ENCODE data around the gene NRDC. TPM values are rescaled to one million over a fixed set of nuclear protein-coding genes. Genes with fewer than 3 reads are reported as not detected.
"Not testable (repeated sequence)": the region's sequence is repeated elsewhere in the genome, so short reads cannot be mapped to it uniquely, and the experiment has no call there.

NRDC gene
- polyA plus RNA-seq, 1 donor, result 97.3 TPM

DNA sequence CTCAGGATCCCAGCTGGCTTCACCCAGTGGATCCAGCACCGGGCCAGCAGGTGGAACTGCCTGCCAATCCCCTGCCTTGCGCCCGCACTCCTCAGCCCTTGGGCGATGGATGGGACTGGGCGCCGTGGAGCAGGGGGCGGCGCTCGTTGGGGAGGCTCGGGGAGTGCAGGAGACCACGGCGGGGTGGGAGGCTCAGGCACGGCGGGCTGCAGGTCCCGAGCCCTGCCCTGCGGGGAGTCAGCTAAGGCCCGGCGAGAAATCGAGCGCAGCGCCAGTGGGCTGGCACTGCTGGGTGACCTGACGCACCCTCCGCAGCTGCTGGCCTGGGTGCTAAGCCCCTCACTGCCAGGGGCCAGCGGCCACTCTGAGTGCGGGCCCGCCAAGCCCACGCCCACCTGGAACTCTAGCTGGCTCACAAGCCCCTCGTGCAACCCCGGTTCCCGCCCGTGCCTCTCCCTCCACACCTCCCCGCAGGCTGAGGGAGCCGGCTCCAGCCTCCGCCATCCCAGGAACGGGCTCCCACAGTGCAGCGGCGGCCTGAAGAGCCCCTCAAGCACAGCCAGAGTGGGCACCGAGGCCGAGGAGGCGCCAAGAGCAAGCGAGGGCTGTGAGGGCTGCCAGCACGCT, 31.1 kb downstream of the NRDC start:
- Histone ChIP-seq H3K9me3 (ENCODE audit: control insufficient read depth, low read depth, low read length) (peaks cover 7% of the 10 kb centered on the region), H3K4me1 (ENCODE audit: control insufficient read depth, insufficient read depth, low read length) (no peaks in the 10 kb centered on the region), H3K27me3 (ENCODE audit: control insufficient read depth, insufficient read depth, low read length) (no peaks in the 10 kb centered on the region), H3K36me3 (ENCODE audit: control insufficient read depth, insufficient read depth, low read length) (peaks cover 4% of the 10 kb centered on the region), H3K4me3 (ENCODE audit: low read length) (no peak overlapping the region), H3K27ac (ENCODE audit: low read length) (no peak overlapping the region)
- no peak for DNase-seq
- WGBS (ENCODE audit: insufficient coverage, low lambda C conversion rate), result no CpG with 5 or more reads among the region's 42 CpGs

DNA sequence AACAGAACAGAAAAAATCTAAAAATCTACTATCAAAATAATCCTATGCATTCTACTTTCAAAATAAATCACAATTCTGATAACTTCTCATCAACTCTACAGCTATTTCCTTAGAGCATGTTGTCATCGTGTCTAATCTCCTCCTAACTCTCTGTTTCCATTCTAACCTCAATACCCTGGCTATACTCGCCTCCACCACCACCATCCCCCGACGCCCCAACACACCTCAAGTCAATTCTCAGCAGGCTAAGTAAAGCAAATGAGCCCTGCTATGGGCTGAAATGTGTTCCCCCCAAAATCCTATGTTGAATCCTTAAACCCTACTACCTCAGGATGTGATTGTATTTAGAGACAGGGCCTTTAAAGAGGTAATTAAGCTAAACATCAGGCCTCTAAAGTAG, 34.6 kb downstream of the NRDC start:
- Histone ChIP-seq H3K27ac (ENCODE audit: low read length) (no peak overlapping the region), H3K36me3 (ENCODE audit: control insufficient read depth, insufficient read depth, low read length) (peaks cover 13% of the 10 kb centered on the region), H3K27me3 (ENCODE audit: control insufficient read depth, insufficient read depth, low read length) (no peaks in the 10 kb centered on the region), H3K4me3 (ENCODE audit: low read length) (no peak overlapping the region), H3K9me3 (ENCODE audit: control insufficient read depth, low read depth, low read length) (peaks cover 7% of the 10 kb centered on the region), H3K4me1 (ENCODE audit: control insufficient read depth, insufficient read depth, low read length) (no peaks in the 10 kb centered on the region)
- WGBS (ENCODE audit: insufficient coverage, low lambda C conversion rate), result 67% methylated on average over 1 of the region's 4 CpGs
- no peak for DNase-seq

DNA sequence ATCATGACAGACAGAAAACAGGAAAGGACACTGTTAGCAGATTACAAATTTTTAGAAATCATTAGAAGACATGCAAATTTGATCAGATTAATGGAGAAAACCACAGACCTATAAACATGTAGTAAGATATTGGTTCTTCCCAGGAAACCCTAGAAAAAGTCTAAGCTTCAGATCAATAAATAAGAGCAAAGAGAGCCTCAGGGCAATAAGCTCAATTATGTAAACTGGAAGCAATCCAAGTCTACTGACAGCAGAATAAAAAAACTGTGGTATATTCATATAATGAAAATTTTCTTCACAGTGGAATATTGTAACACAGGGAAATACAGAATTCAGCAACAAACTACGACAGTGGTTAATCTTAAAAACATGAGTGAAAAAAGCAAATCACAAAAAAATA, 36.3 kb downstream of the NRDC start:
- Histone ChIP-seq H3K27me3 (ENCODE audit: control insufficient read depth, insufficient read depth, low read length) (no peaks in the 10 kb centered on the region), H3K36me3 (ENCODE audit: control insufficient read depth, insufficient read depth, low read length) (peaks cover 17% of the 10 kb centered on the region), H3K27ac (ENCODE audit: low read length) (no peak overlapping the region), H3K4me1 (ENCODE audit: control insufficient read depth, insufficient read depth, low read length) (no peaks in the 10 kb centered on the region), H3K4me3 (ENCODE audit: low read length) (no peak overlapping the region), H3K9me3 (ENCODE audit: control insufficient read depth, low read depth, low read length) (peaks cover 2% of the 10 kb centered on the region)
- DNase-seq, result no peak
- WGBS (ENCODE audit: insufficient coverage, low lambda C conversion rate), result 89% methylated on average over 1 of the region's 1 CpG

DNA sequence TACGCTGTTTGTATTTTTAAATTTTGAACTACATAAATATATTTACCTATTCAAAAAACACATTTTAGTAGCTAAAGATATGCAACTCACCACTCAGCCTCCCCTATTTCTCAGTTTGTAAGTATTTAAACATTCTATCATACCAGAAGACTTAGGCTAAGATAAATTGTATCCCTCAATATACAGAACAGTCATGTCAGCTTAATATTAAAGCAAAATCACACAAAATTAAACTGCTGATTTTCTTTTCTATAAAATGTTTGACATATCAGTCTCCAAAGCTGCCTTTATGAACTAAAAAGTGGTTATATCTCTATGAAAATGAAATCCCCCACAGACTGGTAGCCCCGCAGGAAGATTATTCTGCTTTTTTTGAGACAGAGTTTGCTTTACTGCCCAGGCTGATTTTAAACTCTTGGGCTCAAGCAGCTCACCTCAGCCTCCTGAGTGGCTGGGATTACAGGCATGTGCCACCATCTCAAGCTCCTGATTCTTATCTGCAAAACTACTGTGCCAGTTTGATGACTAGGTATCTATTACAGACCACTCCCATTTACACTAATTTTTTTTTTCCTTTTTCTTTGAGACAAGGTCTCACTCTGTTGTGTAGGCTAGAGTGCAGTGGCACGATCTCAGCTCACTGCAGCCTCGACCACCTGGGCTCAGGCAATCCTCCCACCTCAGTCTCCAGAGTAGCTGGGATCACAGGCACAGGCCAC, 37.6 kb downstream of the NRDC start:
- H3K4me3 ChIP-seq (ENCODE audit: low read length), result no peak overlapping the region
- WGBS (ENCODE audit: insufficient coverage, low lambda C conversion rate), result 100% methylated on average over 1 of the region's 4 CpGs
- DNase-seq, result no peak
- H3K27me3 ChIP-seq (ENCODE audit: control insufficient read depth, insufficient read depth, low read length), result no peaks in the 10 kb centered on the region
- H3K27ac ChIP-seq (ENCODE audit: low read length), result no peak overlapping the region
- H3K4me1 ChIP-seq (ENCODE audit: control insufficient read depth, insufficient read depth, low read length), result no peaks in the 10 kb centered on the region
- no peaks in the 10 kb centered on the region for H3K9me3 ChIP-seq (ENCODE audit: control insufficient read depth, low read depth, low read length)
- H3K36me3 ChIP-seq (ENCODE audit: control insufficient read depth, insufficient read depth, low read length), result peaks cover 20% of the 10 kb centered on the region

DNA sequence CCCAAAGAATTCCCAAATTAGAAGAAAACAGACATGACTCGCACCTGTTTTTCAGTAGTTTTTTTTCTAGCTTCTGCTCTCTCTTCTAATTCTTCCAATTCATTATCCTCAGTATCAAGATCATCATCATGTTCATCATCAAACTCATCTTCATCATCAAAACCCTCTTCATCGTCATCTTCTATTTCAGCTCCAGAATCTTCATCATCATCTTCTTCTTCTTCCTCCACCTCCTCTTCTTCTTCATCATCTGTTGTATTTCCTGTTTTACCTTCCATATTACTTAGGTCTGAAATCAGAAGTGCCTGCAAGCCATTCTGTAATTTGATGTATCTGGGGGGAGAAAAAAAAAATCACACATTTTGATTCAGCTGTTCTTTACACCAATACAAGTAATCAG, 38.3 kb downstream of the NRDC start:
- Histone ChIP-seq H3K27me3 (ENCODE audit: control insufficient read depth, insufficient read depth, low read length) (no peaks in the 10 kb centered on the region), H3K9me3 (ENCODE audit: control insufficient read depth, low read depth, low read length) (no peaks in the 10 kb centered on the region), H3K27ac (ENCODE audit: low read length) (no peak overlapping the region), H3K4me1 (ENCODE audit: control insufficient read depth, insufficient read depth, low read length) (no peaks in the 10 kb centered on the region), H3K4me3 (ENCODE audit: low read length) (no peak overlapping the region), H3K36me3 (ENCODE audit: control insufficient read depth, insufficient read depth, low read length) (peaks cover 22% of the 10 kb centered on the region)
- 100% methylated on average over 2 of the region's 2 CpGs for WGBS (ENCODE audit: insufficient coverage, low lambda C conversion rate)
- no peak for DNase-seq

DNA sequence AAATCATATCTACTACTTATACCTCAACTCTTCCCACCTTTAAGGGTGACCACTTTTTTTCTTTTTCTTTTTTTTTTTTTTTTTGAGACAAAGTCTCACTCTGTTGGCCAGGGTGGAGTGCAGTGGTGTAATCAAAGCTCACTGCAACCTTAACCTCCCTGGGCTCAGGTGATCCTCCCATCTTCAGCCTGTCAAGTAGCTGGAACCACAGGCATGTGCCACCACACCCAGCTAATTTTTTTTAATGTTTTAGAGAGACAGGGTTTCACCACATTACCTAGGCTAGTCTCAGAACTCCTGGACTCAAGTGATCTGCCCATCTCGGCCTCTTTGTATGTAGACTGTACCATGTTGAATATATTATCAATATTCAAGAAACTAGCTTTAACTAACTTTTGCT, 39.4 kb downstream of the NRDC start:
- Histone ChIP-seq H3K4me1 (ENCODE audit: control insufficient read depth, insufficient read depth, low read length) (no peaks in the 10 kb centered on the region), H3K27ac (ENCODE audit: low read length) (no peak overlapping the region), H3K9me3 (ENCODE audit: control insufficient read depth, low read depth, low read length) (no peaks in the 10 kb centered on the region), H3K36me3 (ENCODE audit: control insufficient read depth, insufficient read depth, low read length) (peaks cover 27% of the 10 kb centered on the region), H3K27me3 (ENCODE audit: control insufficient read depth, insufficient read depth, low read length) (no peaks in the 10 kb centered on the region), H3K4me3 (ENCODE audit: low read length) (no peak overlapping the region)
- no peak for DNase-seq
- WGBS (ENCODE audit: insufficient coverage, low lambda C conversion rate), result no CpG with 5 or more reads among the region's 1 CpG

DNA sequence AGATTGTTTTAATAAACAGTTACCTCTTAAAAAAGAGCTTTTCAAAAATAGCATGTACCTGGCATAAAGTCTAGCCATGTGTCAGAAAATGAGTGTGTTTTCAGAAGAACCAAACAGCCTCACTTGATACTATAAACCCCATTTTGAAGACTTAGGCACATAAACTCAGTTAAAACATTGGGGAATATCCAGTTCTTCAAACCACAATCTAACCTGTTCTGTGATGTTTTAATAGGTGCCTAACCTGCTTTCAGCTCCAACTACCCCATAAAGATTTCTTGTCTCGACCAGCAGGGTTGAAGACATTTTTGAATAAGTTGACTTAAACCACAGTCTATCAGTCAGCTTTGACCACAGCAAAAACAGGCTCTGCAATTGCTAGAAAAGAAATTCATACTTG, 41.3 kb downstream of the NRDC start:
- no peaks in the 10 kb centered on the region for H3K4me1 ChIP-seq (ENCODE audit: control insufficient read depth, insufficient read depth, low read length)
- peaks cover 39% of the 10 kb centered on the region for H3K36me3 ChIP-seq (ENCODE audit: control insufficient read depth, insufficient read depth, low read length)
- no peak overlapping the region for H3K4me3 ChIP-seq (ENCODE audit: low read length)
- H3K27ac ChIP-seq (ENCODE audit: low read length), result no peak overlapping the region
- H3K27me3 ChIP-seq (ENCODE audit: control insufficient read depth, insufficient read depth, low read length), result no peaks in the 10 kb centered on the region
- WGBS (ENCODE audit: insufficient coverage, low lambda C conversion rate), result 100% methylated on average over 1 of the region's 1 CpG
- no peaks in the 10 kb centered on the region for H3K9me3 ChIP-seq (ENCODE audit: control insufficient read depth, low read depth, low read length)
- no peak for DNase-seq

DNA sequence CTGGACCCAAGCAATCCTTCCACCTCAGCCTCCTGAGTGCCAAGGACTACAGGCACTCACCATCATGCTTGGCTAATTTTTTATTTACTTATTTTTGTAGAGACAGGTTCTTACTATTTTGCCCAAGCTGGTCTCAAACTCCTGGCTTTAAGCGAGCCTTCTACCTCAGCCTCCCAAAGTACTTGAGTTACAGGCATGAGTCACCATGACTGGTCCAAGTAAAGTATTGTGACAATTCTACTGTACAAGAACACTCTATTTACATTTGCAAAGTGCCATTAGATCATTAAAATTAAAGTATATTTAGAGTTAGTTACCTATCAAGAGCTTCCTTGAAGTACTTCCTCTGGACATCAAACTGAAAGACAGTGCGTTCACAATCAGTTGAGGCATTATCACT, 44.8 kb downstream of the NRDC start:
- Histone ChIP-seq H3K27me3 (ENCODE audit: control insufficient read depth, insufficient read depth, low read length) (no peaks in the 10 kb centered on the region), H3K36me3 (ENCODE audit: control insufficient read depth, insufficient read depth, low read length) (peaks cover 40% of the 10 kb centered on the region), H3K4me3 (ENCODE audit: low read length) (no peak overlapping the region), H3K27ac (ENCODE audit: low read length) (no peak overlapping the region), H3K4me1 (ENCODE audit: control insufficient read depth, insufficient read depth, low read length) (no peaks in the 10 kb centered on the region), H3K9me3 (ENCODE audit: control insufficient read depth, low read depth, low read length) (no peaks in the 10 kb centered on the region)
- DNase-seq, result no peak
- no CpG with 5 or more reads among the region's 2 CpGs for WGBS (ENCODE audit: insufficient coverage, low lambda C conversion rate)

DNA sequence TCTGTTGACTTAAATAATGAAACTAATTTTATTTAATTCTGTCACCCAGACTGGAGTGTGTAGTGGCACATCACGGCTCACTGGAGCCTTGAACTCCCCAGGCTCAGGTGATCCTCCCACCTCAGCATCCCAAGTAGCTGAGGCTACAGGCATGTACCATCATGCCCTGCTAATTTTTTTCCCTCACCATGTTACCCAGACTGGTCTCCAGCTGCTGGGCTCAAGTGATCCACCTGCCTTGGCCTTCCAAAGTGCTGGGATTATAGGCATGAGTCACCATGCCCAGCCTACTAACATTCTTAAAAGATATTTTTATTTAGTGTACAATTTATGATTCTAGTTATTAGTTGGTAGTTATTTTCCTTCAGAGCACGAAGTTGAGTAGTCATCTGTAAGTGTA, 49.5 kb downstream of the NRDC start:
- WGBS (ENCODE audit: insufficient coverage, low lambda C conversion rate), result 100% methylated on average over 1 of the region's 2 CpGs
- H3K27ac ChIP-seq (ENCODE audit: low read length), result no peak overlapping the region
- H3K9me3 ChIP-seq (ENCODE audit: control insufficient read depth, low read depth, low read length), result no peaks in the 10 kb centered on the region
- H3K27me3 ChIP-seq (ENCODE audit: control insufficient read depth, insufficient read depth, low read length), result no peaks in the 10 kb centered on the region
- H3K36me3 ChIP-seq (ENCODE audit: control insufficient read depth, insufficient read depth, low read length), result peaks cover 33% of the 10 kb centered on the region
- no peak overlapping the region for H3K4me3 ChIP-seq (ENCODE audit: low read length)
- DNase-seq, result no peak
- H3K4me1 ChIP-seq (ENCODE audit: control insufficient read depth, insufficient read depth, low read length), result no peaks in the 10 kb centered on the region

DNA sequence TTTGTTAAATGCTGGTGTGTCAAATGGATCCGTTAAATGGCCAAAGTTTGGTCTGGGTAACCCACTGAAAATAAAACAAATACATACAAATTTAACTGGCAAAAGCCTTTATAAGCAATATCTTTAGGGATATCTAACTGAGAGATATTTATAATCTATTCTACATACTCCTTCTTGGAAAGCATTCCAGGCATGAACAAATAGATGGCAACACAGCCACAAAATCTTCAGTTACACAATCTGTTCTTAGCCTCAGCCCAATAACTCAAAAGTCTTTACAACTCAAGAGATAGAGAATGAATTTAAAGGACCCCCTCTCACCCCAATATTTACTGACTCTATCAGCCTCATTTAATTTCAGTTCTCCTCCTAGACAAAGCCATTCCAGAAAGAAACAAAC, 58.7 kb downstream of the NRDC start:
- no peaks in the 10 kb centered on the region for H3K27me3 ChIP-seq (ENCODE audit: control insufficient read depth, insufficient read depth, low read length)
- H3K9me3 ChIP-seq (ENCODE audit: control insufficient read depth, low read depth, low read length), result no peaks in the 10 kb centered on the region
- no peak overlapping the region for H3K4me3 ChIP-seq (ENCODE audit: low read length)
- no peaks in the 10 kb centered on the region for H3K4me1 ChIP-seq (ENCODE audit: control insufficient read depth, insufficient read depth, low read length)
- no peak overlapping the region for H3K27ac ChIP-seq (ENCODE audit: low read length)
- no CpG with 5 or more reads among the region's 1 CpG for WGBS (ENCODE audit: insufficient coverage, low lambda C conversion rate)
- peaks cover 24% of the 10 kb centered on the region for H3K36me3 ChIP-seq (ENCODE audit: control insufficient read depth, insufficient read depth, low read length)
- DNase-seq, result no peak

DNA sequence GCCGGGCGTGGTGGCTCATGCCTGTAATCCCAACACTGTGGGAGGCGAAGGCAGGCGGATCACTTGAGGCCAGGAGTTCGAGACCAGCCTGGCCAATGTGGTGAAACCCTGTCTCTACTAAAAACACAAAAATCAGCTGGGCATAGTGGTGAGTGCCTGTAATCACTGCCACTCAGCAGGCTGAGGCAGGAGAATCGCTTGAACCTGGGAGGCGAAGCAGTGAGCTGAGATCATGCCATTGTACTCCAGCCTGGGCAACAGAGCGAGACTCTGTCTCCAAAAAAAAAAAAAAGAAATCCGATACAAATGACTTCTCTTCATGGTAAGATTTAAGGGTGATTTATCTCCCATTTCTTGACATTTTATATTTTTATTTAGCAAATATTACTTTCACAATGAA, 59.5 kb downstream of the NRDC start:
- not testable (repeated sequence) for H3K9me3 ChIP-seq (ENCODE audit: control insufficient read depth, low read depth, low read length); H3K4me3 ChIP-seq (ENCODE audit: low read length); H3K27ac ChIP-seq (ENCODE audit: low read length); DNase-seq; H3K27me3 ChIP-seq (ENCODE audit: control insufficient read depth, insufficient read depth, low read length); H3K4me1 ChIP-seq (ENCODE audit: control insufficient read depth, insufficient read depth, low read length)
- H3K36me3 ChIP-seq (ENCODE audit: control insufficient read depth, insufficient read depth, low read length), result peaks cover 22% of the 10 kb centered on the region
- WGBS (ENCODE audit: insufficient coverage, low lambda C conversion rate), result 80% methylated on average over 2 of the region's 9 CpGs

Data from large intestine (tissue), 3 donors.